Loucy (cell line): ENCODE results near the gene TBL1XR1.

Experiments used
- H2AFZ ChIP-seq: fragments of 200-600 bp; sonication (generic); 2 replicates; pipeline ENCODE4 v1.6.0; 2016; ENCODE audit warnings: antibody characterized with exemption, mild to moderate bottlenecking, low read length, moderate library complexity
- H3F3A ChIP-seq: fragments of 200-600 bp; 2 replicates; pipeline ENCODE4 v1.6.0; 2016; ENCODE audit warnings: antibody characterized with exemption, low read depth, mild to moderate bottlenecking
- H3K27me3 ChIP-seq: fragments of 200-600 bp; sonication (generic); 2 replicates; pipeline ENCODE4 v1.6.1; 2014; ENCODE audit warnings: low read length, mild to moderate bottlenecking; ENCODE audit not compliant: insufficient read depth, poor library complexity, severe bottlenecking
- H3K36me3 ChIP-seq: fragments of 200-600 bp; sonication (generic); 2 replicates; pipeline ENCODE4 v1.6.1; 2016; ENCODE audit warnings: low read length; ENCODE audit not compliant: insufficient read depth
- H3K4me1 ChIP-seq: fragments of 200-600 bp; sonication (generic); 2 replicates; pipeline ENCODE4 v1.5.1; 2014; ENCODE audit warnings: low read length, mild to moderate bottlenecking; ENCODE audit not compliant: insufficient read depth, poor library complexity, severe bottlenecking
- H3K4me2 ChIP-seq: fragments of 200-600 bp; sonication (generic); 2 replicates; pipeline ENCODE4 v1.6.0; 2014; ENCODE audit warnings: antibody characterized with exemption, low read length, low read depth, mild to moderate bottlenecking; ENCODE audit not compliant: poor library complexity, severe bottlenecking
- H3K4me3 ChIP-seq: fragments of 200-600 bp; sonication (generic); 2 replicates; pipeline ENCODE4 v1.5.1; 2014; ENCODE audit warnings: low read length, mild to moderate bottlenecking, mixed read lengths; ENCODE audit not compliant: poor library complexity, severe bottlenecking
- H3K79me2 ChIP-seq: fragments of 200-600 bp; sonication (generic); 2 replicates; pipeline ENCODE4 v1.6.1; 2014; ENCODE audit warnings: low read length; ENCODE audit not compliant: insufficient read depth
- H3K9ac ChIP-seq: fragments of 200-600 bp; sonication (generic); 2 replicates; pipeline ENCODE4 v1.6.0; 2014; ENCODE audit warnings: mild to moderate bottlenecking, low read depth, low read length, moderate library complexity; ENCODE audit not compliant: poor library complexity, severe bottlenecking
- H3K9me2 ChIP-seq: fragments of 200-600 bp; sonication (generic); replicated peaks from 2 replicates; pipeline ENCODE4 v1.6.1; 2016; ENCODE audit warnings: low read depth, low read length, mixed read lengths
- H3K9me3 ChIP-seq: fragments of 200-600 bp; sonication (generic); 2 replicates; pipeline ENCODE4 v1.6.1; 2014; ENCODE audit warnings: mild to moderate bottlenecking, antibody characterized with exemption, low read length, low read depth; ENCODE audit not compliant: insufficient read depth
- H4K20me1 ChIP-seq: fragments of 200-600 bp; sonication (generic); 2 replicates; pipeline ENCODE4 v1.6.0; 2014; ENCODE audit warnings: antibody characterized with exemption, low read length, mild to moderate bottlenecking; ENCODE audit not compliant: insufficient read depth, poor library complexity, severe bottlenecking
- CTCF ChIP-seq: fragments of 200-600 bp; sonication (generic); conservative IDR thresholded peaks from 2 replicates; pipeline ENCODE4 v1.5.1; 2014; ENCODE audit warnings: mild to moderate bottlenecking, antibody characterized with exemption, low read length
- EZH2phosphoT487 ChIP-seq: fragments of 200-600 bp; IDR thresholded peaks from 2 replicates; pipeline ENCODE4 v1.6.1; 2018; ENCODE audit warnings: antibody characterized with exemption, mild to moderate bottlenecking, moderate library complexity, borderline replicate concordance

TBL1XR1 gene

GRCh38 chr3:177098551-177098950 lies 98.7 kb downstream of the TBL1XR1 start:
- Histone ChIP-seq H3K79me2 (peaks cover 100% of the 10 kb centered on the region), H3K27me3 (no peaks in the 10 kb centered on the region), H3F3A (no peaks in the 10 kb centered on the region), H3K4me3 (no peak overlapping the region), H3K4me1 (peaks cover 2% of the 10 kb centered on the region), H2AFZ (no peak overlapping the region), H4K20me1 (peaks cover 95% of the 10 kb centered on the region), H3K36me3 (peaks cover 25% of the 10 kb centered on the region), H3K4me2 (no peak overlapping the region), H3K9me3 (peaks cover 12% of the 10 kb centered on the region; the same call in 1 of the 2 replicates), H3K9me2 (no peaks in the 10 kb centered on the region), H3K9ac (no peak overlapping the region)
- TF ChIP-seq EZH2phosphoT487 (no peak), CTCF (no peak)

GRCh38 chr3:177096615-177097014 lies 100.7 kb downstream of the TBL1XR1 start:
- Histone ChIP-seq H3K4me2 (no peak overlapping the region), H3K79me2 (peaks cover 100% of the 10 kb centered on the region), H3K36me3 (peaks cover 39% of the 10 kb centered on the region), H3K4me3 (no peak overlapping the region), H3K27me3 (no peaks in the 10 kb centered on the region), H3F3A (no peaks in the 10 kb centered on the region), H3K9me2 (no peaks in the 10 kb centered on the region), H3K4me1 (no peaks in the 10 kb centered on the region), H3K9ac (no peak overlapping the region), H2AFZ (no peak overlapping the region), H4K20me1 (peaks cover 92% of the 10 kb centered on the region), H3K9me3 (peaks cover 18% of the 10 kb centered on the region; the same call in 1 of the 2 replicates)
- no peak for TF ChIP-seq CTCF
- TF ChIP-seq EZH2phosphoT487, result no peak

- no peaks in the 10 kb centered on the region for H3K4me1 ChIP-seq
- H4K20me1 ChIP-seq, result peaks cover 93% of the 10 kb centered on the region
- peaks cover 55% of the 10 kb centered on the region for H3K36me3 ChIP-seq
- H3K9ac ChIP-seq, result no peak overlapping the region
- H3K79me2 ChIP-seq, result peaks cover 99% of the 10 kb centered on the region
- H3K9me3 ChIP-seq, result peaks cover 18% of the 10 kb centered on the region; the same call in 1 of the 2 replicates
- no peak for TF ChIP-seq EZH2phosphoT487
- TF ChIP-seq CTCF, result no peak
- no peaks in the 10 kb centered on the region for H3F3A ChIP-seq
- no peaks in the 10 kb centered on the region for H3K9me2 ChIP-seq
- no peak overlapping the region for H3K4me2 ChIP-seq
- no peak overlapping the region for H2AFZ ChIP-seq
- H3K4me3 ChIP-seq, result no peak overlapping the region
- H3K27me3 ChIP-seq, result no peaks in the 10 kb centered on the region
Measured at GRCh38 chr3:177093966-177094365, 103.3 kb downstream of the TBL1XR1 start.
